Right forelimb (tissue), 1 donor: ENCODE data around the gene DICER1.

Experiments
- DNase-seq: peaks from one replicate; pipeline ENCODE4 v3.0.0-alpha.2; 2018

The DICER1 gene

GRCh38 chr14:95072310-95072905, 84.9 kb downstream of the DICER1 start:
- DNase-seq: no peak

- no peak for DNase-seq
Observed at GRCh38 chr14:95071649-95072280, 85.6 kb downstream of the DICER1 start.

- no peak for DNase-seq
Observed at GRCh38 chr14:95070748-95071435, 86.4 kb downstream of the DICER1 start.

GRCh38 chr14:95069547-95069946, 87.8 kb downstream of the DICER1 start:
- DNase-seq: no peak

GRCh38 chr14:95069018-95069417, 88.3 kb downstream of the DICER1 start:
- no peak for DNase-seq

- no peak for DNase-seq
Observed at GRCh38 chr14:95068521-95068920, 88.8 kb downstream of the DICER1 start.

GRCh38 chr14:95068080-95068479, 89.2 kb downstream of the DICER1 start:
- peak; percentile 44 for DNase-seq

- DNase-seq: peak; percentile 22
Observed at GRCh38 chr14:95067526-95067925, 89.8 kb downstream of the DICER1 start.

GRCh38 chr14:95066427-95066986, 90.8 kb downstream of the DICER1 start:
- peak; percentile 21 for DNase-seq

- no peak for DNase-seq
Observed at GRCh38 chr14:95065411-95065810, 91.9 kb downstream of the DICER1 start.

- DNase-seq: peak; percentile 13
Observed at GRCh38 chr14:95064734-95065133, 92.6 kb downstream of the DICER1 start.

- DNase-seq: peak; percentile 29
Observed at GRCh38 chr14:95064256-95064655, 93.1 kb downstream of the DICER1 start.

- DNase-seq: no peak
Observed at GRCh38 chr14:95063391-95063790, 93.9 kb downstream of the DICER1 start.

- no peak for DNase-seq
Observed at GRCh38 chr14:95062946-95063345, 94.4 kb downstream of the DICER1 start.

- DNase-seq: no peak
Observed at GRCh38 chr14:95062220-95062619, 95.1 kb downstream of the DICER1 start.

- no peak for DNase-seq
Observed at GRCh38 chr14:95061317-95062093, 95.8 kb downstream of the DICER1 start.

- DNase-seq: no peak
Observed at GRCh38 chr14:95059126-95059525, 98.2 kb downstream of the DICER1 start.

- no peak for DNase-seq
Observed at GRCh38 chr14:95058491-95058890, 98.8 kb downstream of the DICER1 start.

- no peak for DNase-seq
Observed at GRCh38 chr14:95057851-95058250, 99.5 kb downstream of the DICER1 start.

- no peak for DNase-seq
Observed at GRCh38 chr14:95057147-95057546, 100.2 kb downstream of the DICER1 start.

GRCh38 chr14:95056476-95056875, 100.9 kb downstream of the DICER1 start:
- no peak for DNase-seq

- peak; percentile 9 for DNase-seq
Observed at GRCh38 chr14:95055318-95055717, 102.0 kb downstream of the DICER1 start.
